Measurements from ENCODE around the gene PUS3.

- TF ChIP-seq CTCF (IDR thresholded peaks at IDR 0.05) (no peak), POLR2AphosphoS5 (IDR thresholded peaks at IDR 0.05) (no peak), POLR2A (IDR thresholded peaks at IDR 0.05) (no peak), EP300 (IDR thresholded peaks at IDR 0.05) (no peak)
These were observed 30.9 kb downstream of the PUS3 start for GRCh38 chr11:125872138-125872491.
